HepG2 (cell line): ENCODE results near the gene MAN2B2. TPM values are rescaled to one million over a fixed set of nuclear protein-coding genes. Genes with fewer than 3 reads are reported as not detected.

Source experiments
- ARNT2 ChIP-seq: sonication (generic); formaldehyde crosslinking; IDR thresholded peaks from 2 replicates; pipeline ENCODE4 v1.8.0; 2022; ENCODE audit warnings: mild to moderate bottlenecking, low read depth, missing genetic modification reagents, moderate library complexity
- DPF2 ChIP-seq: sonication (generic); formaldehyde crosslinking; IDR thresholded peaks from 2 replicates; pipeline ENCODE4 v1.4.0; 2020; ENCODE audit warnings: mild to moderate bottlenecking, low read depth, missing genetic modification reagents, borderline replicate concordance
- HDAC1 ChIP-seq: sonication (generic); formaldehyde crosslinking; IDR thresholded peaks from 2 replicates; pipeline ENCODE4 v1.5.1; 2020; ENCODE audit warnings: mild to moderate bottlenecking, missing genetic modification reagents
- KLF16 ChIP-seq, 2 experiments: sonication (generic) in 1 of 2; formaldehyde crosslinking in 1 of 2; IDR thresholded peaks; 2 replicates each; pipeline versions ENCODE4 v1.6.1 to v1.8.0; 2016 to 2023; ENCODE audit warnings: missing genetic modification reagents in 2 of 2, missing compliant biosample characterization in 1 of 2
- MAZ ChIP-seq, 2 experiments: sonication (generic) in 1 of 2; formaldehyde crosslinking in 1 of 2; IDR thresholded peaks; 2 replicates each; pipeline versions ENCODE4 v1.5.0 to v1.6.1; 2012 to 2020; ENCODE audit warnings: low read depth in 2 of 2, mild to moderate bottlenecking in 2 of 2, borderline replicate concordance in 1 of 2, improper control_type of control experiment in 1 of 2, low read length in 1 of 2, missing genetic modification reagents in 1 of 2, moderate library complexity in 1 of 2
- MYNN ChIP-seq: sonication (generic); formaldehyde crosslinking; IDR thresholded peaks from 2 replicates; pipeline ENCODE4 v1.4.0; 2020; ENCODE audit warnings: mild to moderate bottlenecking, low read depth, missing genetic modification reagents
- POGK ChIP-seq: sonication (generic); formaldehyde crosslinking; conservative IDR thresholded peaks from 2 replicates; pipeline ENCODE4 v1.8.0; 2022; ENCODE audit warnings: mild to moderate bottlenecking, moderate library complexity, missing genetic modification reagents
- REL ChIP-seq: sonication (generic); formaldehyde crosslinking; conservative IDR thresholded peaks from 2 replicates; pipeline ENCODE4 v1.8.0; 2022; ENCODE audit warnings: mild to moderate bottlenecking, missing genetic modification reagents, moderate library complexity
- STAT5B ChIP-seq: sonication (generic); formaldehyde crosslinking; IDR thresholded peaks from 2 replicates; pipeline ENCODE4 v1.4.0; 2020; ENCODE audit warnings: missing genetic modification reagents
- THAP9 ChIP-seq: sonication (generic); formaldehyde crosslinking; IDR thresholded peaks from 2 replicates; pipeline ENCODE4; 2020; ENCODE audit warnings: missing genetic modification reagents, mild to moderate bottlenecking, borderline replicate concordance
- ZBTB3 ChIP-seq: sonication (generic); formaldehyde crosslinking; IDR thresholded peaks from 2 replicates; pipeline ENCODE4 v1.4.0; 2020; ENCODE audit warnings: low read depth, mild to moderate bottlenecking, moderate library complexity, missing genetic modification reagents, borderline replicate concordance
- ZBTB43 ChIP-seq: sonication (generic); formaldehyde crosslinking; conservative IDR thresholded peaks from 2 replicates; pipeline ENCODE4 v1.4.0; 2020; ENCODE audit warnings: missing genetic modification reagents
- ZNF251 ChIP-seq: sonication (generic); formaldehyde crosslinking; IDR thresholded peaks from 2 replicates; pipeline ENCODE4 v1.9.0; 2021; ENCODE audit warnings: mild to moderate bottlenecking, missing genetic modification reagents
- ZNF253 ChIP-seq: sonication (generic); formaldehyde crosslinking; IDR thresholded peaks from 2 replicates; pipeline ENCODE4 v1.8.0; 2022; ENCODE audit warnings: mild to moderate bottlenecking, missing genetic modification reagents, borderline replicate concordance
- ZNF281 ChIP-seq: sonication (generic); formaldehyde crosslinking; IDR thresholded peaks from 2 replicates; pipeline ENCODE4 v1.4.0; 2020; ENCODE audit warnings: missing genetic modification reagents, borderline replicate concordance
- ZNF326 ChIP-seq: sonication (generic); formaldehyde crosslinking; IDR thresholded peaks from 2 replicates; pipeline ENCODE4 v1.4.0; 2020; ENCODE audit warnings: missing genetic modification reagents, borderline replicate concordance
- polyA plus RNA-seq, 8 experiments: library from polyadenylated mRNA; depleted of rRNA in 3 of 8; stranded (reverse) in 7 of 8; unstranded in 1 of 8; fragments of >200 nt; fragmentation: Illumina TruSeq in 4 of 8; extraction: Trizol in 4 of 8; gene quantifications; 2 replicates each; pipeline versions ENCODE4 v1.2.1 to v1.2.3, GENCODE V29; 2011 to 2016; ENCODE audit warnings: low read depth in 4 of 8, missing spikeins in 1 of 8, mixed read lengths in 1 of 8; ENCODE audit not compliant: insufficient read depth in 1 of 8
- total RNA-seq, 5 experiments: library from RNA; depleted of rRNA; stranded (reverse); fragments of >200 nt; fragmentation: Illumina TruSeq; extraction: Trizol; gene quantifications; 2 replicates each; pipeline ENCODE4 v1.2.3, GENCODE V29; 2016; ENCODE audit warnings: low read depth in 1 of 5

MAN2B2 gene
- total and polyA plus RNA-seq, 2 of the 13 experiments (the other 11 are each of a cell fraction or from before 2014, with no cell fraction given), result 4.8 to 5.4 TPM

- TF ChIP-seq KLF16 (CRISPR knock-in tag; IDR thresholded peaks at IDR 0.05) (peak in 1 of 2 experiments; percentile 48; a peak in 1 of 4 replicates), HDAC1 (CRISPR knock-in tag) (0 out of 2 replicates have a peak, but pooled peaks have one; percentile 31), THAP9 (0 out of 2 replicates have a peak, but pooled peaks have one; percentile 18), ARNT2 (0 out of 2 replicates have a peak, but pooled peaks have one; percentile 54), ZNF281 (CRISPR knock-in tag) (peak; percentile 41; the same call in 1 of the 2 replicates), ZBTB43 (peak; percentile 67; the same call in 1 of the 2 replicates), MAZ (IDR thresholded peaks at IDR 0.05; ENCODE audit: borderline replicate concordance, low read depth, low read length) (no peak), MAZ (CRISPR knock-in tag; IDR thresholded peaks at IDR 0.05; ENCODE audit: low read depth) (peak; percentile 52), STAT5B (no peak), ZNF251 (no peak), MYNN (CRISPR knock-in tag) (peak; percentile 22; the same call in 1 of the 2 replicates), ZNF326 (no peak), POGK (CRISPR knock-in tag) (peak; percentile 58), DPF2 (CRISPR knock-in tag) (no peak), ZNF253 (CRISPR knock-in tag) (no peak), REL (CRISPR knock-in tag) (no peak), ZBTB3 (CRISPR knock-in tag) (no peak)
Observed at GRCh38 chr4:6633091-6633906, 58.3 kb downstream of the MAN2B2 start (continued).
